GM12878 (cell line): Measurements from ENCODE around the gene ZNF366. TPM values are rescaled to one million over a fixed set of nuclear protein-coding genes. Genes with fewer than 3 reads are reported as not detected.

Experiments
- ATAC-seq: fragments of 200-7000 bp; cut with Tn5 transposase; 3 replicates; pipeline ENCODE4 v1.9.1; 2020; ENCODE audit warnings: mild to moderate bottlenecking, moderate library complexity
- BruUV-seq: library from RNA; stranded (reverse); fragments of 400-500 nt; replicated peaks from 2 replicates; lab custom pipeline; 2021; lab: Mats Ljungman, UMichigan
- CTCF ChIA-PET: fragments of 300-600 bp; sonication (Branson Sonifier 250); formaldehyde crosslinking; extraction: SDS; loops from one replicate; lab custom pipeline; 2021; ENCODE audit warnings: inconsistent platforms; lab: Yijun Ruan, JAX
- POLR2A ChIA-PET: fragments of 350-600 bp; formaldehyde crosslinking; extraction: SDS; loops from one replicate; lab custom pipeline; 2021; ENCODE audit warnings: inconsistent platforms; lab: Charles Lee
- RAD21 ChIA-PET: fragments of 300-600 bp; sonication (Branson Sonifier 250); formaldehyde crosslinking; loops from one replicate; lab custom pipeline; 2023; ENCODE audit warnings: antibody characterized with exemption; ENCODE audit not compliant: unreplicated experiment; lab: Charles Lee
- SMC1A ChIA-PET: fragments of 300-600 bp; sonication (Branson Sonifier 250); formaldehyde crosslinking; loops from one replicate; lab custom pipeline; 2023; ENCODE audit not compliant: unreplicated experiment, uncharacterized antibody; lab: Charles Lee
- DNase-seq: peaks from one replicate; pipeline ENCODE4 v3.0.0-alpha.2; 2011; ENCODE audit warnings: low read depth, low spot score
- FAIRE-seq: peaks from 3 replicates; lab custom pipeline; 2011; peaks lifted over from hg19 to GRCh38; lab: Jason Lieb, UNC
- H2AFZ ChIP-seq: 2 replicates; pipeline ENCODE4 v1.6.0; 2011; ENCODE audit warnings: low read depth, low read length, control low read depth; ENCODE audit not compliant: control insufficient read depth
- H3K27ac ChIP-seq: 2 replicates; pipeline ENCODE4 v1.5.1; 2011; ENCODE audit warnings: control low read depth; ENCODE audit not compliant: control insufficient read depth, insufficient read depth
- H3K27me3 ChIP-seq, 2 experiments: replicated peaks in 1 of 2; 2 replicates each; pipeline versions ENCODE4 v1.6.0 to v1.6.1; 2011; ENCODE audit warnings: low read length in 1 of 2; ENCODE audit not compliant: control insufficient read depth in 2 of 2, insufficient read depth in 2 of 2
- H3K36me3 ChIP-seq, 2 experiments: 2 replicates each; pipeline ENCODE4 v1.5.1; 2011; ENCODE audit warnings: low read length in 1 of 2; ENCODE audit not compliant: control insufficient read depth in 2 of 2, insufficient read depth in 2 of 2
- H3K4me1 ChIP-seq: 2 replicates; pipeline ENCODE4 v1.6.1; 2011; ENCODE audit warnings: mild to moderate bottlenecking, low read length, moderate library complexity, mixed read lengths; ENCODE audit not compliant: control insufficient read depth, insufficient read depth
- H3K4me2 ChIP-seq: 2 replicates; pipeline ENCODE4 v1.6.0; 2011; ENCODE audit warnings: control low read depth; ENCODE audit not compliant: control insufficient read depth, insufficient read depth
- H3K4me3 ChIP-seq: fragments of 200-600 bp; sonication (generic); 2 replicates; pipeline ENCODE4 v1.5.1; 2016
- H3K79me2 ChIP-seq: 2 replicates; pipeline ENCODE4 v1.6.0; 2011; ENCODE audit warnings: low read length; ENCODE audit not compliant: control insufficient read depth, insufficient read depth
- H3K9ac ChIP-seq: 2 replicates; pipeline ENCODE4 v1.8.0; 2011; ENCODE audit warnings: low read length, control low read depth, mixed read lengths; ENCODE audit not compliant: control insufficient read depth, insufficient read depth
- H3K9me3 ChIP-seq: replicated peaks from 3 replicates; pipeline ENCODE4 v1.5.1; 2011; ENCODE audit warnings: mild to moderate bottlenecking, low read length; ENCODE audit not compliant: control insufficient read depth, insufficient read depth
- H4K20me1 ChIP-seq: 2 replicates; pipeline ENCODE4 v1.6.0; 2011; ENCODE audit not compliant: control insufficient read depth, insufficient read depth
- CBFB ChIP-seq: IDR thresholded peaks from 2 replicates; pipeline ENCODE4 v1.6.1; 2016; ENCODE audit warnings: antibody characterized with exemption, low read depth
- CREB1 ChIP-seq: IDR thresholded peaks from 2 replicates; pipeline ENCODE4 v1.6.1; 2012; ENCODE audit warnings: low read depth, mild to moderate bottlenecking, inconsistent platforms
- EGR1 ChIP-seq, 2 experiments: IDR thresholded peaks; 1 replicate in 1 of 2; 2 replicates in 1 of 2; pipeline ENCODE4 v1.6.1; 2011 to 2012; ENCODE audit warnings: low read depth in 2 of 2, low read length in 2 of 2, borderline replicate concordance in 1 of 2, mild to moderate bottlenecking in 1 of 2, moderate library complexity in 1 of 2
- FOXM1 ChIP-seq: IDR thresholded peaks from 2 replicates; pipeline ENCODE4 v1.6.1; 2012; ENCODE audit warnings: low read depth, mild to moderate bottlenecking, inconsistent platforms, low read length, moderate library complexity
- HSF1 ChIP-seq: fragments of 150-350 bp; IDR thresholded peaks from 2 replicates; pipeline ENCODE4 v1.6.1; 2014; ENCODE audit warnings: mild to moderate bottlenecking, low read depth, low read length
- IRF3 ChIP-seq: fragments of 450-650 bp; IDR thresholded peaks from 2 replicates; pipeline ENCODE4 v1.6.1; 2014; ENCODE audit warnings: mild to moderate bottlenecking
- MYB ChIP-seq: fragments of 150-350 bp; IDR thresholded peaks from 2 replicates; pipeline ENCODE4 v1.6.1; 2014; ENCODE audit warnings: mild to moderate bottlenecking, low read depth, low read length, borderline replicate concordance
- PML ChIP-seq: IDR thresholded peaks from 2 replicates; pipeline ENCODE4 v1.6.1; 2012; ENCODE audit warnings: low read length, inconsistent platforms
- POLR2AphosphoS2 ChIP-seq: IDR thresholded peaks from 2 replicates; pipeline ENCODE4 v1.6.1; 2011; ENCODE audit warnings: low read depth, mild to moderate bottlenecking, low read length, improper control_type of control experiment, moderate library complexity
- SREBF1 ChIP-seq: IDR thresholded peaks from 2 replicates; pipeline ENCODE4 v1.6.1; 2012; ENCODE audit warnings: mild to moderate bottlenecking, low read length
- SRF ChIP-seq, 2 experiments: IDR thresholded peaks; 2 replicates each; pipeline ENCODE4 v1.6.1; 2011; ENCODE audit warnings: low read depth in 2 of 2, low read length in 2 of 2, mild to moderate bottlenecking in 1 of 2, moderate library complexity in 1 of 2
- SUZ12 ChIP-seq: fragments of 200-600 bp; sonication (generic); IDR thresholded peaks from one replicate; pipeline ENCODE4 v1.6.1; 2018; ENCODE audit warnings: antibody characterized with exemption, mild to moderate bottlenecking; ENCODE audit not compliant: unreplicated experiment
- TBL1XR1 ChIP-seq: IDR thresholded peaks from 2 replicates; pipeline ENCODE4 v1.6.1; 2012; ENCODE audit warnings: low read depth, low read length, improper control_type of control experiment
- ZBTB33 ChIP-seq: fragments of 450-650 bp; IDR thresholded peaks from 2 replicates; pipeline ENCODE4 v1.6.1; 2017; ENCODE audit warnings: mild to moderate bottlenecking
- WGBS: methylation state at CpG from one replicate; pipeline ENCODE4 v1.1.6; 2016; ENCODE audit warnings: low lambda C conversion rate; ENCODE audit not compliant: insufficient replicate concordance, insufficient coverage; ENCODE audit errors: missing lambda C conversion rate; 5-methylcytosine and 5-hydroxymethylcytosine counted together
- in situ Hi-C: fragments of 300-500 bp; cut with MboI; formaldehyde crosslinking; loops from 9 replicates; pipeline ENCODE4 v1.14.3; 2018; ENCODE audit warnings: mixed read lengths
- intact Hi-C: fragments of 100-400 bp; cut with micrococcal nuclease; formaldehyde crosslinking; loops from one replicate; pipeline ENCODE4 v1.14.2; 2022; ENCODE audit not compliant: unreplicated experiment
- polyA plus RNA-seq, 11 experiments: library from polyadenylated mRNA; depleted of rRNA in 4 of 11; unstranded in 6 of 11; stranded (reverse) in 5 of 11; fragments of >200 nt; fragmentation: Nextera tagmentation in 4 of 11; fragmentation: Illumina TruSeq in 1 of 11; extraction: Ambion mirVana in 4 of 11; extraction: Trizol in 1 of 11; gene quantifications; 1 replicate in 1 of 11; 2 replicates in 10 of 11; pipeline versions ENCODE4 v1.2.1 to v1.2.3, GENCODE V29; 2011 to 2016; ENCODE audit warnings: inconsistent platforms in 2 of 11, missing spikeins in 2 of 11, low read depth in 1 of 11
- total RNA-seq, 4 experiments: library from RNA; depleted of rRNA in 3 of 4; stranded (reverse); fragments of >200 nt in 3 of 4; fragmentation: Illumina TruSeq in 1 of 4; extraction: Trizol in 1 of 4; gene quantifications; 2 replicates each; pipeline versions ENCODE4 v1.2.1 to v1.2.3, GENCODE V29; 2013 to 2021
- TF ChIP-seq, protein P1 (sequence below): fragments of 450-650 bp; IDR thresholded peaks from 2 replicates; pipeline ENCODE4 v1.6.1; 2016; ENCODE audit warnings: mild to moderate bottlenecking, moderate library complexity, borderline replicate concordance
- TF ChIP-seq, protein P2 (sequence below): IDR thresholded peaks from 2 replicates; pipeline ENCODE4 v1.6.1; 2011; ENCODE audit warnings: low read depth, low read length, improper control_type of control experiment, borderline replicate concordance

ZNF366 gene
- total and polyA plus RNA-seq, 10 of the 15 experiments (the other 5 are each of a cell fraction or from before 2014, with no cell fraction given) = 0.01 to 0.18 (median 0.04) TPM; not detected in 6

DNA sequence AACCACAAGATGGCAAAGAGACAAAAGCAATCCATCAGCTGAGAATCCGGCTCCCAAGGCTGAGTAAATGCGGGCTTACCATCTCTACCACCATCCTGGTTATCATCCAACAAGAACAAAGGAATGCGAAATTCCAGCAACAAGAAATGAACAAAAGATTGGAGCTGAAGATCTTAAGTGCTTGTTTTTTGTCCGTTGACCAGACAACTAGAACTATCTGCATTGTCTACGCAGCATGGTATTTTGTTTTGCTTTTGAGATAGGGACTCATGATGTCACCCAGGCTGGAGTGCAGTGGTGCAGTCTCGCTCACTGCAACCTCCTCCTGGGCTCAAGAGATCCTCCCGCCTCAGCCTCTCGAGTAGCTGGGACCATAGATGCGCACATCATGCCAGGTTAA lies 88.9 kb downstream of the ZNF366 start:
- ChIA-PET SMC1A (no interaction called here), RAD21 (no interaction called here), POLR2A (no interaction called here), CTCF (no interaction called here)
- Histone ChIP-seq H3K27me3 (no peaks in the 10 kb centered on the region), H3K9me3 (no peaks in the 10 kb centered on the region), H3K9ac (no peak overlapping the region), H3K4me3 (no peak overlapping the region), H3K4me2 (no peak overlapping the region), H3K4me1 (no peaks in the 10 kb centered on the region), H3K36me3 (no peaks in the 10 kb centered on the region), H3K27ac (no peak overlapping the region), H3K79me2 (no peaks in the 10 kb centered on the region), H4K20me1 (no peaks in the 10 kb centered on the region), H2AFZ (no peak overlapping the region)
- in situ Hi-C loops (no loop called here), intact Hi-C loops (no loop called here)
- ATAC-seq (no peak), FAIRE-seq (no peak), DNase-seq (no peak)
- BruUV-seq = no TSS peak
- 77% methylated on average over 9 of the region's 9 CpGs for WGBS
- TF ChIP-seq EGR1 (IDR thresholded peaks at IDR 0.05; ENCODE audit: borderline replicate concordance in 1 of 2, low read depth in 2 of 2, low read length in 2 of 2) = no peak
- TF ChIP-seq, protein P1, sequence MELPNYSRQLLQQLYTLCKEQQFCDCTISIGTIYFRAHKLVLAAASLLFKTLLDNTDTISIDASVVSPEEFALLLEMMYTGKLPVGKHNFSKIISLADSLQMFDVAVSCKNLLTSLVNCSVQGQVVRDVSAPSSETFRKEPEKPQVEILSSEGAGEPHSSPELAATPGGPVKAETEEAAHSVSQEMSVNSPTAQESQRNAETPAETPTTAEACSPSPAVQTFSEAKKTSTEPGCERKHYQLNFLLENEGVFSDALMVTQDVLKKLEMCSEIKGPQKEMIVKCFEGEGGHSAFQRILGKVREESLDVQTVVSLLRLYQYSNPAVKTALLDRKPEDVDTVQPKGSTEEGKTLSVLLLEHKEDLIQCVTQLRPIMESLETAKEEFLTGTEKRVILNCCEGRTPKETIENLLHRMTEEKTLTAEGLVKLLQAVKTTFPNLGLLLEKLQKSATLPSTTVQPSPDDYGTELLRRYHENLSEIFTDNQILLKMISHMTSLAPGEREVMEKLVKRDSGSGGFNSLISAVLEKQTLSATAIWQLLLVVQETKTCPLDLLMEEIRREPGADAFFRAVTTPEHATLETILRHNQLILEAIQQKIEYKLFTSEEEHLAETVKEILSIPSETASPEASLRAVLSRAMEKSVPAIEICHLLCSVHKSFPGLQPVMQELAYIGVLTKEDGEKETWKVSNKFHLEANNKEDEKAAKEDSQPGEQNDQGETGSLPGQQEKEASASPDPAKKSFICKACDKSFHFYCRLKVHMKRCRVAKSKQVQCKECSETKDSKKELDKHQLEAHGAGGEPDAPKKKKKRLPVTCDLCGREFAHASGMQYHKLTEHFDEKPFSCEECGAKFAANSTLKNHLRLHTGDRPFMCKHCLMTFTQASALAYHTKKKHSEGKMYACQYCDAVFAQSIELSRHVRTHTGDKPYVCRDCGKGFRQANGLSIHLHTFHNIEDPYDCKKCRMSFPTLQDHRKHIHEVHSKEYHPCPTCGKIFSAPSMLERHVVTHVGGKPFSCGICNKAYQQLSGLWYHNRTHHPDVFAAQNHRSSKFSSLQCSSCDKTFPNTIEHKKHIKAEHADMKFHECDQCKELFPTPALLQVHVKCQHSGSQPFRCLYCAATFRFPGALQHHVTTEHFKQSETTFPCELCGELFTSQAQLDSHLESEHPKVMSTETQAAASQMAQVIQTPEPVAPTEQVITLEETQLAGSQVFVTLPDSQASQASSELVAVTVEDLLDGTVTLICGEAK = no peak
- TF ChIP-seq CBFB = no peak
- no peak for TF ChIP-seq IRF3
- no peak for TF ChIP-seq SREBF1
- TF ChIP-seq HSF1 = no peak
- no peak for TF ChIP-seq FOXM1
- no peak for TF ChIP-seq PML
- no peak for TF ChIP-seq SRF (IDR thresholded peaks at IDR 0.05; ENCODE audit: low read depth in 2 of 2, low read length in 2 of 2)
- TF ChIP-seq POLR2AphosphoS2 = no peak
- TF ChIP-seq TBL1XR1 = no peak
- TF ChIP-seq CREB1 = no peak
- no peak for TF ChIP-seq MYB
- TF ChIP-seq ZBTB33 = no peak
- TF ChIP-seq, protein P2, sequence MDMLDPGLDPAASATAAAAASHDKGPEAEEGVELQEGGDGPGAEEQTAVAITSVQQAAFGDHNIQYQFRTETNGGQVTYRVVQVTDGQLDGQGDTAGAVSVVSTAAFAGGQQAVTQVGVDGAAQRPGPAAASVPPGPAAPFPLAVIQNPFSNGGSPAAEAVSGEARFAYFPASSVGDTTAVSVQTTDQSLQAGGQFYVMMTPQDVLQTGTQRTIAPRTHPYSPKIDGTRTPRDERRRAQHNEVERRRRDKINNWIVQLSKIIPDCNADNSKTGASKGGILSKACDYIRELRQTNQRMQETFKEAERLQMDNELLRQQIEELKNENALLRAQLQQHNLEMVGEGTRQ = no peak
- TF ChIP-seq SUZ12 = no peak
